CD4-positive, alpha-beta T cell treated with Interleukin-15 for 4 hours (primary cell): ENCODE measurements around the gene GARIN3.

Source experiments
- DNase-seq: peaks from one replicate; pipeline ENCODE4 v3.0.0-alpha.2; 2020; ENCODE audit warnings: low spot score

GARIN3 gene

DNA sequence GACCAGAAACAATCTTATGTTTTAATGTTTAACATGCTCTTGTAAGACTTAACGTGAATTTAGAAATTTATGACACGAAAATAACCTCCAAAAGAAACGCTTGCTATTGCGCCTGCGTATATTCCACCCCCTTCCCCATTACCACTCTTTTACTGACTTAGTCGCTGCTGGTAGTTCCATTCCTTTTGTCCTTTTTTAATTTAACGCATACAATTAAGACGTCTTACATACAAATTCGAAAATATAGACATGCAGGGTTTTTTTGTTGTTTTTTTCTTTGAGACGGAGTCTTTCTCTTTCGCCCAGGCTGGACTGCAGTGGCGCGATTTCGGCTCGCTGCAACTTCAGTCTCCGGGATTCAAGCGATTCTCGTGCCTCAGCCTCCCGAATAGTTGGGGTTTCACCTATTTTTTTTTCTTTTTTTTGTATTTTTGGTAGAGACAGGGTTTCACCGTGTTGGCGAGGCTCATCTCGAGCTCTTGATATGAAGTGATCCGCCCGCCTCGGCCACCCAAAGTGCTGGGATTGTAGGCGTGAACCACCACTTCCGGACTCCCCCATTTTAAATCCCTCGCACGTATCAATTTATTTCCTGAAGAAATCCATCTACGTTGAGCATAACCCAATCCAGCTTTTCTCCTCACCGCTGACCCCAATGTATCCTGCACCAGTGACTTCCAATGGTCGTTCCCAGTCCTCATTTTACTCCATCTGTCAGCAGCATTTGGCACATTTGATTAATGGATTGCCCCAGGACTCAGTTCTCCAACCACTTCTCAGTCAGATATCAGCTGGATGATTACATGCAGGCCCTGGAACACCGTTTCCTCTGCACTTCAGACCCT is 22.7 kb downstream of the GARIN3 start:
- peak; percentile 32 for DNase-seq

DNA sequence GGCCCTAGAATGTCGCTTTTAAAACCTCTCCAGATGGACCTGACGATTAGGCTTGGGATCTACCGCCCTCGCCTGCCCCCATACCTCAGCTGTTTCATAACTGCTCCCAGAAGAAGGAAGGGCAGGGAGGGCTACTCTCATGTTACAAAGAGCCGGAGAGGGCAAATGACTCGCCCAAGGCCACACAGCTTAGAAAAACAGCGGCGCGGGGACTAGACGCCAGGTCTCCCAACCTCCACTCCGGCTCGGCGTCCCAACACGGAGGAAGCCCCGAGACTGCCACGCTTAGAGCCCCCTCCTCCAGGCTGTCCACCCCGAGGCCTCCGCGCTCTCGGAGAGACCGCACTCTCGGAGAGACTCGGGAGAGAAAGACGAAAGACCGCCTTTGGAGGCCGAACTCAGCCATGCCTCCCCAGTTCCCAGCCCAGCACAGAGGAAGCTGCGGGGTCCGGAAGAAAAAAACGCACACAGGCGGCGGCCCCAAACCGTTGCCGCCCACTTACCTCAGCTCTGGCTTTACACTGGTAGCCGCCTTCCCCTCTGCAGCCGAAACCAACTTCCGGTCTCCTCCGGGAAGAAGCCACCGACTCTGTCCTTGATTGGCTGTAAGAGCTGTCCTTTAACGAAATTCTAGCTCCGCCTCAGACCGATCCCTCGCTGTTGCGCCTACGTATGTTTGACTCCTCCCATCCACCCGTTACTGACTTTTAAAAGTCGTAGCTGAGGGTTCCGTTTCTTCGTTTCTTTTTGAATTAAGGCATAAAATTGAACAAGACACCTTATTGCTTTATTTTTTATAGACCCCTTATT is 23.5 kb downstream of the GARIN3 start, which contains the start of gene MED7:
TSS of gene MED7 (minus strand) at position 549 of the 810 bp plus-strand sequence. CDS start 3,434 bp downstream, outside the sequence.
- peak; percentile 98 for DNase-seq

DNA sequence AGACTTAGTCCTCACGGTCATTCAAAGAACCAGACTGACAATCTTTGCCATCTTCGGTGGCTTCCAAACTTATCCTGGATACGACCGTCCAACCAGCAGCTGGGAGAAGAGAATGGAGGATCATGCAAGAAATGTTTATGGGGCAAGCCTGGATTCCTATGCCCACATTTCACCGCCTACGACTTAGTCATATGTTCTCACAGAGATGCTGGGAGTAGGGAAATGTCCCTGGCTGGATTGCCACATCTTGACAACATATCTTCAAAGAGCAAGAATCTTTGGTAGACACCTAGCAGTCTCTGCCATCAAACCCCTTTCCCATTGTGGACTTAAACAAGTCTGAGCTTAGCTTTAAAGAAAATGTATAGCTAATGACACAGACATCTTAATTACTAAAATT is 28.4 kb downstream of the GARIN3 start:
- no peak for DNase-seq

DNA sequence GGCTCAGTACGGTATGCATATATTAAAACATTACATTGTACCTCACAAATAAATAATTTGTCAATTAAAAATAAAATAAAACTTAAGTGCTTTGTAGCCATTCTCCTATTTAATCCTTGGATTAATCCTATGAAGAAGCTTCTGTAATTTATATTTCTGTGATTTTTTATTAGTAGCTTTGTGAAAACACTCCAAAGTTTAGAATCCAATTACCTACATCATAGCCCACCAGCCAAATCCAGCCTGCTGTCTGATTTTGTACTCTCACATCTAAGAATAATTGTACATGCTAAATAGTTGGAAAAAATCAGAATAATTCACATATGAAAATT is 33.8 kb downstream of the GARIN3 start:
- no peak for DNase-seq

DNA sequence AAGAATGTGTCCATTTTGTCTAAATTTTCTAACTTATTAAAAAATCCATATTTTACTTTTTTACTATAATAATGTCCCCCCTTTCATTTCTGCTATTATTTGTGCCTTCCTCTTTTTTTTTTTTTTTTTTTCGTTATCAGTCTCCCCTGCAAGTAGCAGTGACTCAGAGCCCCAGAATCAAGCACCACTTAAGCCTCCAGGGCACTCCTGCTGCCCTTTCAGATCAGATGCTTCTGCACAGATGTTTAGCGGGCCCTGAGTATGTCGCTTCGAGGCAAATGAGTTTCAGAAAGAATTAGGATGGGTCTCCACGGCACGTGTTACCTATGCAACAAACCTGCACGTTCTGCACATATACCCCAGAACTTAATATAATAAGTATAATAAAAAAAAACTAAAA is 35.1 kb downstream of the GARIN3 start:
- DNase-seq: no peak

DNA sequence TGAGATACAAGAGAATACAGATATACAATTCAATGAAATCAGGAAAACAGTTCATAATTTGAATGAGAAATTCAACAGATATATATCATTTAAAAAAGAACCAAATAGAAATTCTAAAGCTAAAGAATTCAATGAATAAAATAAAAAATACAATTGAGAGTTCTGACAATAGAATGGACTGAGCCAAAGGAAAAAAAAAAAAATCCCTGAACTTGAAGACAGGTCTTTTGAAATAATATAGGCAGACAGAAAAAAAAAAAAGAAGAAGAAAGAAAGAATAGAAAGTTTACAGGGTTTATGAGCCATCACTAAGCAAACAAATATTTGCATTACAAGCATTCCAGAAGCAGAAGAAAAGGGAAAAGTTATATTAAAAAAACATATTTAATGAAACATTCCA is 44.4 kb downstream of the GARIN3 start:
- DNase-seq: no peak

DNA sequence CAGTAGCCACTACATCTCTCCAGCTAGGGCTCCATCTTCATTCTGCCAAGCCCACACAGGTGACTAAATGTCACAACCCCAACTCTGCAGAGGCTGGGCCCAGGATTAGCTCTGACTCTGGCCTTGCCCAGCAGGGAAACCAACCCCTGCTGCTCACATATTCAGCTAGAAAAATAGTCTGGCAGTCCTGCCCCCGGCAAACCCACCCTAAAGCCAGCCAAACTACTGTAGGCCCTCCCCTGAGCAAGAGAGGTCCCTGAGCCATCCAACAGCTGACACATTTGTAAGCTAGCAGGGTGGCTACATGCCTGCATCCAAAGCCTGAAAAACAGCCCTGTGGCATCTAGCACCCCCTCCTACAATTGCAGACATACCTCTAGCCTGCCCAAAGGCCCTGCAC is 46.0 kb downstream of the GARIN3 start:
- DNase-seq: no peak

DNA sequence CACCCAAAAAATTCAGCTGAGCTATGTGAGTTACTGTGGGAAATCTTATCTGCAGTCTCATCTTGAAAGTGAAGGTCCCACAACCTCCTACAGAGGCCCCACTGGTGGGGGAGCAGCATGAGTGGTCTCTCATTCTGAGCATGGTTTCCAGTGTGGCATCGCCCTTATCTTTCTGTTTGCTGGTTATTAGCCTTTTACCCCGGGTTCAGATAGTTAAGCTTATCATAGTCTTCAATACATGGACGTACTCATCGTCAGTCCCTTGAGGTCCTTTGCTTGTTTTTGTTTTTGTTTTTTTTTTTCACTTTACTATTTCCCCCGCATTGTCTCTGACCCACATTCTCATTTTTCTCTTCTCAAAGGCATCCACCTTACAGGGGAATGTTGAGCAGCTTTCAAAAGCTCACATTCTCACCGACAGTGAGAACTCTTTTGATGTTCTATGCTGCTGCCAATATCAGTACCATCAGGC is 49.5 kb downstream of the GARIN3 start:
- DNase-seq: no peak

DNA sequence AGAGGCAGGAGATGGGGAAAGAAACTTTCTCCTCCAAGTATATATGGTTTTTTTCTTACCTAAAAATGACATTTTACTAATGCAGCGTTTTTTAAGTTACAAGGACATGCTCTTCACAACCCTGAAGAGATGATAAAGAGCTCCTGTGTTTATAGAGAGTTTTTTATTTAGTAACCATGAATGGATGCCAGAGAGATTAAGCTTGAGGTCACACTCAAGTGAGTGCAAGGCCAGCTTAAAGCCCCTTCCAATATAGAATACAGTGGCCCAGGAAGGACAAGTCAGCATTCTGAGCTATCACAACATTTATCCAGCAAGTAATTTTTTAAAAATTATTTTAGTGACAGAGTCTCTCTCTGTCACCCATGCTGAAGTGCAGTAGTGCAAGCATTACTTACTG is 50.6 kb downstream of the GARIN3 start:
- DNase-seq: no peak

DNA sequence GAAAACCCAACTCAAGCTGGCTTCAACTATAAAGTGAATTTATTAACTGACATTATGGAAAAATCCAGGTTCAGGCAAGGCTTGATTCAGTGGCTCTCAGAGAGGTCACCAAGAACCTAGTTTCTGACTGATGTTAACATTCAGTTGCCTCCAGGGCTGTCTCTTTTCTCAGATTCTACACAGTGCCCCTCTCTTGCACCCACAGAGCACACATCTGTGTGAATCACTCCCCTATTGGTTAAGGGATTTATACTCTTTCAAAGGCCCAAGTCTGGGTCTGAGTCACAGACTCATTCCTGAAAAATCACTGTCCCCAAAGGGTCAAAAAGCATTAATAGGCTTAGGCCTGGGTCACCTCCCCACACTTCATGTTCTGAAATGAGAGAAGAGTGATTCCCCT is 51.1 kb downstream of the GARIN3 start:
- no peak for DNase-seq

DNA sequence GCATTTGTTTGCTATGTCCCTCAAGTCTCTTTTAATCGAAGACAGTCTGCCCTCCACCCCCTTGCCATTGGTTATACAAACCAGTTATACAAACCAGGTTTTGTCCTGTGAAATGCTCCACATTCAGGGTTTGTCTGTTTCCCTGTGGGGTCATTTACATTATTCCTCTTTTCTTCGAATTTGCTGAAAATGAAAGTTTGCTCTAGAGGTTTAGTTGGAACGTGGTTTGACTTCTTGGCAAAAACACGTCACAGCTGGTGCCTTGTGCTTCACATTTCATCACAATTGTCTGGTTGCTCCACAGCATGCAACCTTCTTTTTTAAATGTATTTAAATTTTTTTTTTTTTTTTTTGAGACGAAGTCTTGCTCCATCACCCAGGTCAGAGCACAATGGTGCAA is 53.1 kb downstream of the GARIN3 start:
- DNase-seq: no peak
